Measurements from ENCODE around the gene TAF1D.

GRCh38 chr11:93765551-93765950 is 24.3 kb upstream of the TAF1D start:
- TF ChIP-seq SIN3A (IDR thresholded peaks at IDR 0.05; ENCODE audit: borderline replicate concordance, insufficient read depth, low read length) (no peak), POLR2AphosphoS5 (IDR thresholded peaks at IDR 0.05; ENCODE audit: low read depth, low read length) (no peak), REST (IDR thresholded peaks at IDR 0.05; ENCODE audit: insufficient read depth in 1 of 2, low read depth in 2 of 2, low read length in 2 of 2) (no peak), TAF1 (IDR thresholded peaks at IDR 0.05; ENCODE audit: borderline replicate concordance, insufficient read depth, low read length) (no peak), FOXP2 (optimal IDR thresholded peaks at IDR 0.05; ENCODE audit: borderline replicate concordance, extremely low read depth, extremely low read length, insufficient read depth) (no peak)
